H1 (cell line): ENCODE measurements around the gene CACNG7.

ENCODE experiments used
- EZH2 ChIP-seq: fragments of 200-600 bp; sonication (generic); IDR thresholded peaks from 2 replicates; pipeline ENCODE4 v1.7.1; 2012; ENCODE audit warnings: low read depth, mild to moderate bottlenecking, moderate library complexity, low read length, inconsistent platforms; ENCODE audit not compliant: severe bottlenecking
- JUND ChIP-seq: IDR thresholded peaks from 2 replicates; pipeline ENCODE4 v1.6.1; 2011; ENCODE audit warnings: mild to moderate bottlenecking, improper control_type of control experiment, low read length

DNA sequence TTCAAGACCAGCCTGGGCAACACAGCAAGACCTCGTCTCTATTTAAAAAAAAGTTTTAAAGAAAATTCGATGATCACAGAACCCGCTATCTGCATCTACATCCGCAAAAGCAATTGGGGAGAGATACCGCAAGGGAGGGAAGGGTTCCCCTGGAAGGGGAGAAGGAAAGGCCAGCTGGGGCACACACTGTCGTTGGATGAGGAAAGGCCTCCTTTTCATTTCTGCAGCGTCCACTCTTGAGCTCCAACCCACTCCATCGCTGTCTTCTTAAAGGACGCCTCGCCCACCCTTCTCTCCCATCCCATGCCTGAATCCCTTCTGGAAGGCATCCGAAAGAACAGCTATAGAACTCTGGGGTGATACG is 30.3 kb upstream of the CACNG7 start:
- TF ChIP-seq JUND = no peak
- TF ChIP-seq EZH2 = no peak
